GM19193 (cell line): Measurements from ENCODE around the gene XYLT2.

Source experiments
- POLR2A ChIP-seq: IDR thresholded peaks from 4 replicates; pipeline ENCODE4 v1.6.1; 2011; ENCODE audit not compliant: insufficient read depth, insufficient read length; ENCODE audit errors: extremely low read depth

Gene XYLT2

GRCh38 chr17:50317121-50317520 lies 28.8 kb upstream of the XYLT2 start:
- no peak for TF ChIP-seq POLR2A

- no peak for TF ChIP-seq POLR2A
Observed at GRCh38 chr17:50318501-50319285, 27.2 kb upstream of the XYLT2 start.

- no peak for TF ChIP-seq POLR2A
Observed at GRCh38 chr17:50319306-50320004, 26.5 kb upstream of the XYLT2 start.

- TF ChIP-seq POLR2A: no peak
Observed at GRCh38 chr17:50322271-50322670, 23.7 kb upstream of the XYLT2 start.

- no peak for TF ChIP-seq POLR2A
Observed at GRCh38 chr17:50323060-50323459, 22.9 kb upstream of the XYLT2 start.

GRCh38 chr17:50325906-50326305 lies 20.0 kb upstream of the XYLT2 start:
- TF ChIP-seq POLR2A: no peak

- no peak for TF ChIP-seq POLR2A
Observed at GRCh38 chr17:50326831-50327364, 19.0 kb upstream of the XYLT2 start.

- TF ChIP-seq POLR2A: no peak
Observed at GRCh38 chr17:50328363-50329325, 17.3 kb upstream of the XYLT2 start.

GRCh38 chr17:50329716-50330115 lies 16.2 kb upstream of the XYLT2 start:
- TF ChIP-seq POLR2A: no peak

GRCh38 chr17:50330151-50330775 lies 15.7 kb upstream of the XYLT2 start:
- no peak for TF ChIP-seq POLR2A

GRCh38 chr17:50331085-50331791 lies 14.7 kb upstream of the XYLT2 start:
- no peak for TF ChIP-seq POLR2A

- TF ChIP-seq POLR2A: no peak
Observed at GRCh38 chr17:50332196-50332595, 13.7 kb upstream of the XYLT2 start.

- TF ChIP-seq POLR2A: no peak
Observed at GRCh38 chr17:50337956-50338355, 8.0 kb upstream of the XYLT2 start.

- TF ChIP-seq POLR2A: no peak
Observed at GRCh38 chr17:50338645-50339044, 7.3 kb upstream of the XYLT2 start.
